ENCODE results near the gene TRIM8. TPM values are rescaled to one million over a fixed set of nuclear protein-coding genes. Genes with fewer than 3 reads are reported as not detected.

TRIM8 gene
- total and polyA plus RNA-seq, 9 of the 15 experiments (the other 6 are each of a cell fraction or from before 2014, with no cell fraction given) = 1.7 to 26.0 (median 9.1) TPM

DNA sequence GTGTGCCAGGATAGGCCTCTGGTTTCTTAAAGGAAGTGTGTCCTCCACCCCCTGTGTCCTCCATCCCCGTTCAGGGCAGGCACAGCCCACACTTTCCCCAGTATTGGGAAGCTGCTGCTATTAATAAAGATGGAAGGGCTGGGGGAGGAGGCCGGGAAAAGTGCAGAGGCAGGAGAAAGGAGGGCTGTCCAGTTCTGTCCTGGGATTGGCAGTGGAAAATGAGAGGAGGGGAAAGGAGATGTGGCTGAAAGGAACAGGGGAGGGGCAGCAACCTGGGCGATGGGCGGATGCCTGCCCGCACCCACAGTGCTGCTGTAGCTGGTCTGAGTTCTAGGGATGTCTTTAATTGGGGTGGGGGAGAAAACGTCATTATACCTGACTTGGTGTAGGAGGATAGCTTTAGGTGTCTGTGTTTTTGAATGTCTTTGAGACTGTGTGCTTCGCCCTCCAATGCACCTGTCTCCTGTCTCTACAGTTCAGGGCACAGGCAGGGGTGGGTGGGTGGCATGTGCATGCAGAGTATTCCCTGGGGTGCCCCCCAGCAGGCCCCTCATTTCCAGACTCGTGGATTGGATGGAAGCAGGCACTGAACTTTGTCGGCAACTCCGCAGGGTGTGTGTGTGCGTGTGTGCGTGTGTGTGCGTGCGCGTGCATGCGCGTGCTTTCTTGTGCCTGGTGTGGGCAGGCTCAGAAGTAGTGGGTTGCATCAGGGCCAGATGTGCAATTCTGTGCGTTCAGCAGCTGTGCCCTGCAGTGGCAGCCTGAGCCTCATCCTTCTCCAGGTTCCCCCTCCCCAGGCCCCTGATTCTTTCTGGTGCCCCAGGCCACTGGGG, 2.5 kb downstream of the TRIM8 start:
- POLR2A ChIA-PET = interaction anchor here (0.5 to 6.2 kb wide), 7 partner anchors 11 to 472 kb away, joined by 3 to 60 read pairs (median 4); partner anchors contain the start of gene ARL3
- Histone ChIP-seq H3K9ac (ENCODE audit: insufficient read depth in 1 of 2, low read depth in 2 of 2, low read length in 2 of 2) (peak overlapping the region; percentile 80 to 98), H3K9me3 (replicated peaks; ENCODE audit: control insufficient read depth, insufficient read depth, low read depth, low read length) (no peaks in the 10 kb centered on the region), H3K27me3 (ENCODE audit: control insufficient read depth in 2 of 2, insufficient read depth in 2 of 2, low read length in 2 of 2) (no peaks in the 10 kb centered on the region), H3K4me1 (replicated peaks in 1 of 2; ENCODE audit: control insufficient read depth in 2 of 2, insufficient read depth in 2 of 2, low read length in 2 of 2) (peaks cover 3 to 86% of the 10 kb centered on the region in 2 experiments; a peak in 4 of 5 replicates), H4K20me1 (replicated peaks; ENCODE audit: control insufficient read depth, insufficient read depth, low read length) (0 out of 2 replicates have a peak, but pooled peaks cover 4% of the 10 kb centered on the region), H3K27ac (ENCODE audit: extremely low read depth, low read depth, low read length) (peak overlapping the region; percentile 89; the same call in 2 of the 3 replicates), H3K4me3 (peak overlapping the region; percentile 78), H3K9me1 (ENCODE audit: control insufficient read depth, insufficient read depth, low read length) (peaks cover 2% of the 10 kb centered on the region), H3K4me2 (ENCODE audit: insufficient read depth, low read length) (peak overlapping the region; percentile 87), H3K79me2 (ENCODE audit: control insufficient read depth, insufficient read depth, low read length) (peaks cover 88% of the 10 kb centered on the region), H2AFZ (ENCODE audit: low read depth, low read length) (no peak overlapping the region), H3K36me3 (ENCODE audit: control insufficient read depth, insufficient read depth, low read length) (peaks cover 7% of the 10 kb centered on the region; the same call in 2 of the 3 replicates)
- intact Hi-C loops (cut with micrococcal nuclease) = loop anchor here (5.0 kb wide), 1 partner anchor 65 kb away; the partner anchor contains the start of genes ARL3 and SFXN2
- ATAC-seq (no peak), FAIRE-seq (no peak), DNase-seq (ENCODE audit: extremely low read depth in 1 of 4, low spot score in 3 of 4) (no peak)
- in situ Hi-C loops (cut with MboI) = no loop called here
- CTCF ChIA-PET (ENCODE audit: low intra/inter-chr PET ratio) = no interaction called here
- WGBS (ENCODE audit: insufficient coverage, low coverage, missing lambda C conversion rate) = 49% methylated on average over 12 of the region's 18 CpGs
- TF ChIP-seq, protein P1, sequence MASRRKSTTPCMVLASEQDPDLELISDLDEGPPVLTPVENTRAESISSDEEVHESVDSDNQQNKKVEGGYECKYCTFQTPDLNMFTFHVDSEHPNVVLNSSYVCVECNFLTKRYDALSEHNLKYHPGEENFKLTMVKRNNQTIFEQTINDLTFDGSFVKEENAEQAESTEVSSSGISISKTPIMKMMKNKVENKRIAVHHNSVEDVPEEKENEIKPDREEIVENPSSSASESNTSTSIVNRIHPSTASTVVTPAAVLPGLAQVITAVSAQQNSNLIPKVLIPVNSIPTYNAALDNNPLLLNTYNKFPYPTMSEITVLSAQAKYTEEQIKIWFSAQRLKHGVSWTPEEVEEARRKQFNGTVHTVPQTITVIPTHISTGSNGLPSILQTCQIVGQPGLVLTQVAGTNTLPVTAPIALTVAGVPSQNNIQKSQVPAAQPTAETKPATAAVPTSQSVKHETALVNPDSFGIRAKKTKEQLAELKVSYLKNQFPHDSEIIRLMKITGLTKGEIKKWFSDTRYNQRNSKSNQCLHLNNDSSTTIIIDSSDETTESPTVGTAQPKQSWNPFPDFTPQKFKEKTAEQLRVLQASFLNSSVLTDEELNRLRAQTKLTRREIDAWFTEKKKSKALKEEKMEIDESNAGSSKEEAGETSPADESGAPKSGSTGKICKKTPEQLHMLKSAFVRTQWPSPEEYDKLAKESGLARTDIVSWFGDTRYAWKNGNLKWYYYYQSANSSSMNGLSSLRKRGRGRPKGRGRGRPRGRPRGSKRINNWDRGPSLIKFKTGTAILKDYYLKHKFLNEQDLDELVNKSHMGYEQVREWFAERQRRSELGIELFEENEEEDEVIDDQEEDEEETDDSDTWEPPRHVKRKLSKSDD (conservative IDR thresholded peaks at IDR 0.05; ENCODE audit: low read length) = no peak
- no peak for TF ChIP-seq LCOR (CRISPR knock-in tag; IDR thresholded peaks at IDR 0.05)
- TF ChIP-seq, protein P2, sequence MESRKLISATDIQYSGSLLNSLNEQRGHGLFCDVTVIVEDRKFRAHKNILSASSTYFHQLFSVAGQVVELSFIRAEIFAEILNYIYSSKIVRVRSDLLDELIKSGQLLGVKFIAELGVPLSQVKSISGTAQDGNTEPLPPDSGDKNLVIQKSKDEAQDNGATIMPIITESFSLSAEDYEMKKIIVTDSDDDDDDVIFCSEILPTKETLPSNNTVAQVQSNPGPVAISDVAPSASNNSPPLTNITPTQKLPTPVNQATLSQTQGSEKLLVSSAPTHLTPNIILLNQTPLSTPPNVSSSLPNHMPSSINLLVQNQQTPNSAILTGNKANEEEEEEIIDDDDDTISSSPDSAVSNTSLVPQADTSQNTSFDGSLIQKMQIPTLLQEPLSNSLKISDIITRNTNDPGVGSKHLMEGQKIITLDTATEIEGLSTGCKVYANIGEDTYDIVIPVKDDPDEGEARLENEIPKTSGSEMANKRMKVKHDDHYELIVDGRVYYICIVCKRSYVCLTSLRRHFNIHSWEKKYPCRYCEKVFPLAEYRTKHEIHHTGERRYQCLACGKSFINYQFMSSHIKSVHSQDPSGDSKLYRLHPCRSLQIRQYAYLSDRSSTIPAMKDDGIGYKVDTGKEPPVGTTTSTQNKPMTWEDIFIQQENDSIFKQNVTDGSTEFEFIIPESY (CRISPR knock-in tag; IDR thresholded peaks at IDR 0.05) = peak; percentile 78
- TF ChIP-seq BCL6 (CRISPR knock-in tag; IDR thresholded peaks at IDR 0.05) = no peak
- no peak for TF ChIP-seq POLR2AphosphoS5 (IDR thresholded peaks at IDR 0.05; ENCODE audit: control insufficient read depth, insufficient read depth, low read depth, low read length)
- peak; percentile 52 for TF ChIP-seq RBFOX2 (IDR thresholded peaks at IDR 0.05; ENCODE audit: low read depth, low read length)
- TF ChIP-seq, protein P3, sequence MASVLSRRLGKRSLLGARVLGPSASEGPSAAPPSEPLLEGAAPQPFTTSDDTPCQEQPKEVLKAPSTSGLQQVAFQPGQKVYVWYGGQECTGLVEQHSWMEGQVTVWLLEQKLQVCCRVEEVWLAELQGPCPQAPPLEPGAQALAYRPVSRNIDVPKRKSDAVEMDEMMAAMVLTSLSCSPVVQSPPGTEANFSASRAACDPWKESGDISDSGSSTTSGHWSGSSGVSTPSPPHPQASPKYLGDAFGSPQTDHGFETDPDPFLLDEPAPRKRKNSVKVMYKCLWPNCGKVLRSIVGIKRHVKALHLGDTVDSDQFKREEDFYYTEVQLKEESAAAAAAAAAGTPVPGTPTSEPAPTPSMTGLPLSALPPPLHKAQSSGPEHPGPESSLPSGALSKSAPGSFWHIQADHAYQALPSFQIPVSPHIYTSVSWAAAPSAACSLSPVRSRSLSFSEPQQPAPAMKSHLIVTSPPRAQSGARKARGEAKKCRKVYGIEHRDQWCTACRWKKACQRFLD (CRISPR knock-in tag; IDR thresholded peaks at IDR 0.05) = no peak
- TF ChIP-seq, protein P4, sequence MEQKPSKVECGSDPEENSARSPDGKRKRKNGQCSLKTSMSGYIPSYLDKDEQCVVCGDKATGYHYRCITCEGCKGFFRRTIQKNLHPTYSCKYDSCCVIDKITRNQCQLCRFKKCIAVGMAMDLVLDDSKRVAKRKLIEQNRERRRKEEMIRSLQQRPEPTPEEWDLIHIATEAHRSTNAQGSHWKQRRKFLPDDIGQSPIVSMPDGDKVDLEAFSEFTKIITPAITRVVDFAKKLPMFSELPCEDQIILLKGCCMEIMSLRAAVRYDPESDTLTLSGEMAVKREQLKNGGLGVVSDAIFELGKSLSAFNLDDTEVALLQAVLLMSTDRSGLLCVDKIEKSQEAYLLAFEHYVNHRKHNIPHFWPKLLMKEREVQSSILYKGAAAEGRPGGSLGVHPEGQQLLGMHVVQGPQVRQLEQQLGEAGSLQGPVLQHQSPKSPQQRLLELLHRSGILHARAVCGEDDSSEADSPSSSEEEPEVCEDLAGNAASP (IDR thresholded peaks at IDR 0.05) = no peak
- no peak for TF ChIP-seq MED1 (CRISPR knock-in tag; IDR thresholded peaks at IDR 0.05; ENCODE audit: borderline replicate concordance)
- TF ChIP-seq FOSL1 (tag; conservative IDR thresholded peaks at IDR 0.05) = peak; percentile 5; the same call in 1 of the 2 replicates
- TF ChIP-seq POLR2G (IDR thresholded peaks at IDR 0.05; ENCODE audit: low read depth, low read length) = peak; percentile 45; the same call in 1 of the 2 replicates
- BruUV-seq (replicated peaks) = no TSS peak
